Ishikawa (cell line): ENCODE measurements around the gene BBS2.

ENCODE experiments used
- CEBPB ChIP-seq: IDR thresholded peaks from 2 replicates; pipeline ENCODE4 v1.6.1; 2012
- CREB1 ChIP-seq: IDR thresholded peaks from 2 replicates; pipeline ENCODE4 v1.6.1; 2012; ENCODE audit warnings: low read depth
- EGR1 ChIP-seq: IDR thresholded peaks from 2 replicates; pipeline ENCODE4 v1.6.1; 2012
- EP300 ChIP-seq: IDR thresholded peaks from 2 replicates; pipeline ENCODE4 v1.6.1; 2012; ENCODE audit warnings: borderline replicate concordance
- FOXM1 ChIP-seq: IDR thresholded peaks from 2 replicates; pipeline ENCODE4 v1.6.1; 2012; ENCODE audit warnings: low read depth, borderline replicate concordance
- MAX ChIP-seq: IDR thresholded peaks from 2 replicates; pipeline ENCODE4 v1.6.1; 2012
- NFIC ChIP-seq: IDR thresholded peaks from 2 replicates; pipeline ENCODE4 v1.6.1; 2012
- RAD21 ChIP-seq: IDR thresholded peaks from 2 replicates; pipeline ENCODE4 v1.6.1; 2012; ENCODE audit warnings: low read depth
- REST ChIP-seq: IDR thresholded peaks from 2 replicates; pipeline ENCODE4 v1.6.1; 2012; ENCODE audit warnings: low read depth, mild to moderate bottlenecking
- TAF1 ChIP-seq: IDR thresholded peaks from 2 replicates; pipeline ENCODE4 v1.6.1; 2012; ENCODE audit warnings: low read depth, mild to moderate bottlenecking
- TCF12 ChIP-seq: IDR thresholded peaks from 2 replicates; pipeline ENCODE4 v1.6.1; 2012; ENCODE audit warnings: low read depth
- TEAD4 ChIP-seq: IDR thresholded peaks from 2 replicates; pipeline ENCODE4 v1.6.1; 2012
- USF1 ChIP-seq: IDR thresholded peaks from 2 replicates; pipeline ENCODE4 v1.6.1; 2012
- YY1 ChIP-seq: IDR thresholded peaks from 2 replicates; pipeline ENCODE4 v1.6.1; 2012; ENCODE audit warnings: low read depth
- ZBTB7A ChIP-seq: IDR thresholded peaks from 2 replicates; pipeline ENCODE4 v1.6.1; 2012; ENCODE audit warnings: low read depth

The BBS2 gene

GRCh38 chr16:56450275-56450985 is 69.4 kb downstream of the BBS2 start:
- no peak for TF ChIP-seq YY1
- TF ChIP-seq TAF1, result no peak
- TF ChIP-seq CEBPB, result no peak
- no peak for TF ChIP-seq MAX
- no peak for TF ChIP-seq RAD21
- TF ChIP-seq CREB1, result no peak
- no peak for TF ChIP-seq USF1
- TF ChIP-seq EP300, result no peak
- no peak for TF ChIP-seq TCF12

GRCh38 chr16:56448005-56448404 is 71.8 kb downstream of the BBS2 start:
- TF ChIP-seq ZBTB7A, result no peak
- TF ChIP-seq MAX, result no peak
- no peak for TF ChIP-seq YY1
- no peak for TF ChIP-seq RAD21
- TF ChIP-seq TEAD4, result no peak
- TF ChIP-seq REST, result no peak
- no peak for TF ChIP-seq CEBPB
- no peak for TF ChIP-seq NFIC
- TF ChIP-seq FOXM1, result no peak
- TF ChIP-seq TAF1, result no peak
- TF ChIP-seq EP300, result no peak
- TF ChIP-seq USF1, result no peak
- TF ChIP-seq CREB1, result no peak
- TF ChIP-seq TCF12, result no peak
- no peak for TF ChIP-seq EGR1

GRCh38 chr16:56447286-56447685 is 72.5 kb downstream of the BBS2 start:
- TF ChIP-seq TEAD4 (no peak), EGR1 (no peak)

- TF ChIP-seq FOXM1, result no peak
- TF ChIP-seq EP300, result no peak
- TF ChIP-seq YY1, result no peak
- TF ChIP-seq RAD21, result no peak
- no peak for TF ChIP-seq EGR1
- no peak for TF ChIP-seq TAF1
- no peak for TF ChIP-seq NFIC
- TF ChIP-seq CEBPB, result no peak
- TF ChIP-seq ZBTB7A, result no peak
- TF ChIP-seq TEAD4, result no peak
- TF ChIP-seq USF1, result no peak
- TF ChIP-seq MAX, result no peak
- TF ChIP-seq CREB1, result no peak
- TF ChIP-seq REST, result no peak
- no peak for TF ChIP-seq TCF12
These were observed 81.8 kb downstream of the BBS2 start for GRCh38 chr16:56438038-56438437.

- no peak for TF ChIP-seq YY1
- no peak for TF ChIP-seq EGR1
- TF ChIP-seq TEAD4, result no peak
- no peak for TF ChIP-seq TCF12
- TF ChIP-seq MAX, result no peak
- TF ChIP-seq CREB1, result no peak
- no peak for TF ChIP-seq RAD21
- no peak for TF ChIP-seq NFIC
- TF ChIP-seq REST, result no peak
- no peak for TF ChIP-seq ZBTB7A
- no peak for TF ChIP-seq FOXM1
- TF ChIP-seq USF1, result no peak
- TF ChIP-seq EP300, result no peak
- no peak for TF ChIP-seq CEBPB
- TF ChIP-seq TAF1, result no peak
These were observed 83.6 kb downstream of the BBS2 start for GRCh38 chr16:56436258-56436657.
